GM18499 (cell line): ENCODE results near the gene TRPV3.

ENCODE experiments used
- ATAC-seq: cut with Tn5 transposase; IDR thresholded peaks from one replicate; pipeline ENCODE4 v1.9.1; 2021; ENCODE audit warnings: moderate number of reproducible peaks; ENCODE audit not compliant: insufficient read depth, unreplicated experiment

TRPV3 gene

DNA sequence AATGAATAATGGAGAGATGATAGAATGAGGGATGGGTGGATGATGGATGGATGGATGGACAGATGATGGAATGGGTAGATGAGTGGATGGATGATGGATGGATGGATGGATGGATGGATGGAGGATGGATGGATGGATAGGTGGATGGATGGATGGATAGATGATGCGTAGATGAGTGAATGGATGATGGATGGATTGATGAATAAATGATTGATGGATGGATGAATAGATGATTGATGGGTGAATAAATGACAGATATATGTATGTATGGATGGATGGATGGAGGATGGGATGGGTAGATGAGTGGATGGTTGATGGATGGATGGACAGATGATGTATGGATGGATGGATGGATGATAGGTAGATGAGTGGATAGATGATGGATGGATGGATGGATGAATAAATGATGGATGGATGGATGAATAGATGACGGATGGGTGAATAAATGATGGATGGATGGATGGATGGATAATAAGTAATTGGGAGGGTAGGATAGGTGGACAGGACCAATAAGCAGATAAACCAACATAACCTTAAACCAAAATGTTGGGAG lies 7.9 kb downstream of the TRPV3 start:
- ATAC-seq = no peak

DNA sequence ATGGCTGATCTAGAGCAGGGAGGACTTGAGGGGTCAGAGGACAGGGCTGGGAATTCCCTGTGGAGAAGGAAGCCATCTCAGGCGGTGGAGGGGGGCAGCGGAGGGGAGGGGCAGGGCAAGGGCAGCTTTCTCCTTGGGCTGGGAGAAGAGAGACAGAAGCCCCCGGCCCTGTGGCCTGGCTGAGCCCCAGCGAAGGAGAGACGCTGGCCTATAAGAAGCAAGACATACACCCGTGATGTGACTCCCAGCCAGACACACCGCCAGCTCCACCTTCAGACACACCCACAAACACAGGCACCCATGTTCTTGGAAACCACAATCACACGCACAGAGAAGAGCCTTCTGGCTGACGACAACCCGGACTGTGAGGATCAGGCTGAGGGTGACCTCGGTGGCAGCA lies 10.0 kb downstream of the TRPV3 start:
- ATAC-seq = no peak

DNA sequence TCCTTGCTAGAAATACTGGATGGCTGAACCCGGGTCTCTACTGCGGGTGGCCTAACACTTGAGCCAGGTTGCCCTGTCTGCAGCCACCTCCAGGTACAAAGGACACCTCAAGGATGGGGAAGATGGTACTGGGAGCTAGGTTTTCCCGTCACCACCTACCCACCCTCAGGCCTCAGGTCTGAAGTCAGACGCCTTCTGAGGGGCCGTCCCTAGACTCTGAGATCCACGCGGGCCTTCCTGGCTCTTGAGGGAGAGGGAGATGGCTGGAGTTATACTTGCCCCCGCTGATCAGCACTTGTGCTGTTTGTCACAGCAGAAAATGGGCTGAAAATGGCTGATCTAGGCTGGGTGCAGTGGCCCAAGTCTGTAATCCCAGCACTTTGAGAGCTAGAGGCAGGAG lies 10.6 kb downstream of the TRPV3 start:
- ATAC-seq = no peak

DNA sequence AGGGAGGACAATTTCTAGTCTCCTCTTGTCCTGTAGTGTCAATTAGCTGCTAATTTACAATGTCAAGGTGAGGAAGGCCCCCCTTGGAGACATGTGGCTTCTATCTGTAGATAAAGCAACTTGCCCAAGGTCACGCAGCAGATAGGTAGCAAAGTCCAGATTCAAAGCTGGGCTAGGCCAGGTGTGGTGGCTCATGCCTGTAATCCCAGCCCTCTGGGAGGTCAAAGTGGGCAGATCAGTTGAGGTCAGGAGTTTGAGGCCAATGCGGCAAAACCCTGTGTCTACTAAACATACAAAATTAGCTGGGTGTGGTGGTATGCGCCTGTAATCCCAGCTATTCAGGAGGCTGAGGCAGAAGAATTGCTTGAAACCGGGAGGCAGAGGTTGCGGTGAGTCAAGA lies 11.1 kb downstream of the TRPV3 start:
- ATAC-seq = no peak

DNA sequence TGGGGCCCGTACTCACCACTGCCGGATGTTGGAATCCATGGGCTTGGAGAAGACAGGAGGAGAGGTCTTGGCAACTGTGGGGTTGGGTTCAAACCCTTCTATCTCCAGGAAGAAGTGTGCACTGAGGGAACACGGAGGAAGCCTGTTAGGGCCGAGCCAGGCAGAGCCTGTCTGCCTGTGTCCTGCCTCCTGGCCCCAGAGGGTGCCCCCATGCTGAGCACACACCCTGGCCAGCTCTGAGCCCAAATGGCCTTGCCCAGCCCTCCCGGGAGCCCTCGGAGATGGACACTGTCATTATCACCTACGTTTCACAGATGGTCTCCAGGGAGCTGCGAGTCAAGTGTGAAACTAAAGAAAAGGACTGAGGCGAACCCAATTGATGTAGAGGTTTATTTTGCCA lies 12.5 kb downstream of the TRPV3 start:
- ATAC-seq = no peak

DNA sequence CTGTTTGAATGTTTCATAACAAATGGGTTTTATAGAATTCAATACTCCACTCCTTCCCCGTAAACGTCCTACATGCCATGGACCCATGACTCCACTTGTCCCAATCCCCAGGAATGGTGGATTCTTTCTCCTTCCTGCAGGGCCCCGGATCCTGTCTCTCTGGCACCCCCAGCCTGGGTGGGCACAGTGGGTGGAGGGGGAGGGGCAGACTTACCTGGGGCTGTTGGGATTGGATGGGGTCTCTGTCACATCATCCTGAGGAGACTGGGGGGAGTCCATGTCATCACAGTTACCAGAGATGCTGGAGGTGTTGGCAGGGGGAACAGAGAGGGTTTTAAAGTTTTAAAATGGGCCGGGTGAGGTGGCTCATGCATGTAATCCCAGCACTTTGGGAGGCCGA lies 13.2 kb downstream of the TRPV3 start:
- no peak for ATAC-seq

DNA sequence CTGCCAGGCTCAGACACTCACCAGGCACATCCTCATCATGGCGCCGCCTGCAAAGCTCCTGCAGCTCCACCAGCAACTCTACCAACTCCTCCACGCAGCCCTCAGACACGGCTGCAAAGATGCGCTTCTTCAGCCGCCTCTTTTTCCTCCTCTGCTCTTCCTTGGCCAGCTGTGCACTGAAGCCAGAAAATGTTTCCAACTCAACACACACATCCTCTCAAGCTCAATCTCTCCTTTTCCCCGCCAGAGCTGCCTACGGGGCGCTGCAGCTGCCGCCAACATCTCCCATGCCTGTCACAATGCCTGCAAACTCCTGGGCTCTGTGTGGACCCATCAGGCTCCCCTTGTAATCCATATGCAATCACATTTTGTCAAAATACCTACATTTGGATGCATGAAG lies 14.2 kb downstream of the TRPV3 start:
- no peak for ATAC-seq

DNA sequence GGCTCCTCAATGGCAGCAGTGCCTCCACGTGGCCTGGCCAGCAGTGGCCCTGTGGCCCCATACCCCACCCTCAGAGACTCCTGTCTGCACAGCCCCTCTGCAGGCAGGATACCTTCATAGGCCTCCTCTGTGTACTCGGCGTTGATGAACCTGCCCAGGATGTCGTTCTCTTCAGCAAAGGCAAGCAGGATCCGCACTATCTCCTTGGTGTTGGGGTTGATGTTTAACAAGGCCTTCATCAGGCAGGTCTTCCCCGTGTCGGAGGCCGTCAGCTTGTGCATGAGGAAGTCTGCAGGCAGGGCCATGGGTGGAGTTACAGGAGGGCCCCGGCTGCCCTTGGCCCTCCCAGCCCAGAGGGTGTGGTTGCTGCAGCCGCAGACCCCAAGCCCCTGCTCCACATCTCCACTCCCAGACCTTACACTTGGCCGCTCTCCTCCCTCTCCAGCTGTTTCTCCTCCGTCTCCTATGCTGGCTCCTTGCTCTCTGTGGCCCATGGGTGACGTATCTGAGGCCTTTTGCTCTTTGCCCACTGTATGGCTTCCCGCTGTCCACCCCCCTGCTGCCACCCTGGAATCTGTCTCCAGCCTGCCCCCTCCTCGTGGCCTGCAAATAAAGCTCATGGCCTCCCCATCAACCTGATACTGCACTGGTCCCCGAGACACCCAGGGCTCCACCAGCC lies 15.1 kb downstream of the TRPV3 start:
- no peak for ATAC-seq

DNA sequence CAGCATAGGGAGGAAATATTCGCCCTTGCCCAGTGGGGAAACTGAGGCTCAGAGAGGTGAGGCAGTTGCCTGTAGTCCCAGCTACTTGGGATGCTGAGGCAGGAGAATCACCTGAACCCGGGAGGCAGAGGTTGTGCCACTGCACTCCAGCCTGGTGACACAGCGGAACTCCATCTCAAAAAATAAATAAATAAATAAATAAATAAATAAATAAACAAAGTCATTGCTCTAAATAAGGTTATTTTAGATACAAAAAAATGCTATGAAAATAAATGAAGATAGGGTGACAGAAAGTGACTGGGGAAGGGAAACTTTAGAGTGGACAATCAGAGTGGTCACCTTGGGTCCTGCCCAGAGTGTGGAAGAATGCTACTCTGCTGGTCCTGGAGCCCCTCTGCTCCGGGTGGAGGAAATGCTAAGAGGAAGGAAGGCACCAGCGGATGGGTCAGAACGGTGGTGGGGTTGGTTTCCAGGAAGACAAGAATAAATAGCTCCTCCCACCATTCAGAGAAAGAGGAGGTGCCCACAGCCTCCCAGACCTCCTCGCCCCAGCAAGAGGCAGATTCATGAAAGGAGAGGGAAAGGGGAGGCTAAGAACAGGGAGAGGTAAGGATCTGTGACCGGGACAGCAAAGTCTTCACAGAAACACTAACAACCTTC lies 17.6 kb downstream of the TRPV3 start:
- no peak for ATAC-seq

DNA sequence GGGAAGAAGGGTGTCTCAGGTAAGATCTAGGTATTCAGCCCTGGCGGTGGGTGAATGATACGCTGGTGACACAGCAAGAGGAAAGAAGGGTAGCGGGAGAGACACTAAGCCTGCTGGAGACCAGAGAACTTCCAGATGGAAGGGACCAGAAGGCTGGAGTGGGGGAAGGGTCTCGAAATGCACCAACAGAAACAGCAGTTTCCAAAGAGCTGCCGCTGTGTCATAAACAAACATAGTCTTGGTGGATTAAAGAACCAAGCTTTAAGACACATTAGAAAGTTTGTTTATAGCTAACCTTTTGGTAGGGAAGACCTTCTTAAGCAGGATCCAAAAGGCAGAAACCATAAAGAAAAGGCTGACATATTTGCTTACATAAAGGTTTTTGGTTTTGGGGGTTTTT lies 20.9 kb downstream of the TRPV3 start:
- no peak for ATAC-seq

DNA sequence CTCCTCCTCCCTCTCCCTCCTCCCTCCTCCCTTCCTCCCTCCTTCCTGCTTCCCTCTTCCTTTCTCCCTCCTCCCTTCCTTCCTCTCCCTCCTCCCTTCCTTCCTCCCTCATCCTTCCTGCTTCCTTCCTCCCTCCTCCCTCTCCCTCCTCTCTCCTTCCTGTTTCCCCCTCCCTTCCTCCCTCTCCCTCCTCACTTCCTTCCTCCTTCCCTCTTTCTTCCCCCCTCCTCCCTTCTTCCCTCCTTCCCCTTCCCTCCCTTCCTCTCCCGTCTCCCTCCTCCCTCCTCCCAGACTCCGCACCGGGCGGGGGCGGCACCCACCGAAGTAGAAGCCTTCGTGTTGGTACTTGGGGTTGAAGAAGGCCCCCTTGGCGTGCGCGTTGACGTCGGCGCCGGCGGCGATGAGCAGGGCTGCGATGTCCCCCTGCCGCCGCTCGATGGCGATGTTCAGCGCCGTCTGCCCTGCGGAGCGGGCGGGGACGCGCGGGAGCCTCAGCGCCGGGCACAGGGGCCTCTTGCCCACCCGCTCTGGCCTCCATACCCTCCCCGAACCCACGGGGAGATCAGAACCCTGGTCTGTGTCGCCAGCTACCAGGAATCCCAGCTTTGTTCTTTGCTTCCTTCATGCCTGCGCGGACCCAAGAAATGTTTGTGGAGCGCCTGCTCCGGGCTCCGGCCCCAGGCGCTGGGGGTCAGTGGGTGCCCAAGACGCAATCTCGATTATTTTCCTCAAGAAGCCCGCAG lies 22.2 kb downstream of the TRPV3 start:
- ATAC-seq = no peak

DNA sequence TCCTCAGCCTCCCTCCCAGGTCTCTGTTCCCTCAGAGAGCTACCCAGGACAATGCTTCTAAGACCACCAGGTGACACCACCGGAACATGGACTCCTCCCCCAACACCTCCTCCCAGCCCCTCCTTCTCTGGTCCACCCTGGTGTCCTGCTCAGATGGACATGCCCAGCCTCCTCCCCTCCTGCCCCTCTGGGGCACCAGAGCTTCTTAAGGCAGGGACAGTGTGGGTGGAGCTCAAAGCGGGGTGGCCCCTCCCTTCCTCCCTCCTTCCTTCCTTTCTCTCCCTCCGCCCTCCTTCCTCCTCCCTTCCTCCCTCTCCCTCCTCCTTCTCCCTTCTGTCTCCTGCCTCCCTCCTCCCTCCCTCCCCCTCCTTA lies 22.7 kb downstream of the TRPV3 start:
- ATAC-seq = no peak

DNA sequence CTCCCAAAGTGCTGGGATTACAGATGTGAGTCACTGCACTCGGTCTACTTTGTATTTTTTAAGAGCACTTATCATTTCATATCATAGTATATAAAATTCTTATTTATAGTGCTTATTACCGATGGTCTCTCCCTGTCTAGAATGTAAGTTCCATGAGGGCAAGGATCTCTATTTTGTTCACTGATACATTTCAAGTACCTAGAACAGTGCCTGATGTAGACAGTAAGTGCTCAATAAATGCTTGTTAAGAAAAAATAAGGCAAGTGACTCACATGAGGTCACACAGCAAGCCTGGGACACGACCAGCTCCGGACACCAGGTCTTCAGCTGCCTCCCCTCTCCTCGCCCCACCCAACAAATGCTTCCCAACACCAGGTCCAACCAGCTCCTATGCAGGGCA lies 23.9 kb downstream of the TRPV3 start:
- ATAC-seq = no peak

DNA sequence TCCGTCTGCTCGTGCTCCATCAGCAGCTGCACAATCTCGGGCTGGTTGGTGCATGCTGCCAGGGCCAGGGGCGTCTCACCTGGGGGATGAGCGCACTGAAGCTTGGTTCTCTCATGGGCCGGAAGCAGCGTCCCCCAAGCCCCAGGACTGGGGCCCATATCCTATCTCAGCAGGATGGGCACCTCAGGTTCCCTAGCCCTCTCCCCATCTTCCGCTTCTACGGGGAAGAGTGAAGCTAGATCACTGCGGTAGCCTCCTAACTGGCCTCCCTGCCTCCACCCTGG lies 24.8 kb downstream of the TRPV3 start:
- no peak for ATAC-seq

DNA sequence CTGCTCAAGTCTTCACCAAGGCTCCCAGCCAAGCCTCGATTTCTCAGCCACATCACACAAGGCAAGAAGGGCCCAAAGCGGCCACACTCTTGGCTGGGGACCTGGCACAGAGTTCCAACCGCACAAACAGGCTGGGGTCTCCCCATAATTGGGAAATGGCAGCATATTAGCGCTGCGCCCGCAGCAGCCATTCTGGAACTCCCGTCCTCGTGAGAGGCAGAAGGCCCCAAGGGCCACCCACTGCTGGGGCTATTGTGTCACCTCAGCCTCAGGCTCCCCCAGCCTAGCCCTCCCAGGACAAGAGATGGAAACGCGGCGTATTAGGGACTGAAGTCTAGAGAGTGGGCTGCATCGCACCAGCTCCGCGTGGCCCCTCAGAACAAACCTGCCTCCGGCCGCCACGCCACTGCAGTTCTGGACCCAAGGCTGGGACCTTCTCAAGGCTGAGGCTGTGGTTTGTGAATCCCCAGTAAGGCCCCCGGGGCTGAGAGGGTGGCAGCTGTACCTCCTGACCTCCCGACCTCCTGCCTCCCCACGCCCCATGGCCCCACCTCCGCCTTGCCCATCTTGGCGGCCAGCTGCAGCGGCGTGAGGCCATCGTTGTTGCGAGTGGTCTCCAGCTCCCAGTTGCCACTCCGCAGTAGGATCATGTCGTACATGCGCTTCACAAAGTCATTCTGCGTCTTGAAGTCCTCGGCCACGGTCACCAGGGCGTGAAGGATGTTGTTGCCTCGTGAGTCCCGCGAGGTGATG lies 25.3 kb downstream of the TRPV3 start:
- no peak for ATAC-seq

DNA sequence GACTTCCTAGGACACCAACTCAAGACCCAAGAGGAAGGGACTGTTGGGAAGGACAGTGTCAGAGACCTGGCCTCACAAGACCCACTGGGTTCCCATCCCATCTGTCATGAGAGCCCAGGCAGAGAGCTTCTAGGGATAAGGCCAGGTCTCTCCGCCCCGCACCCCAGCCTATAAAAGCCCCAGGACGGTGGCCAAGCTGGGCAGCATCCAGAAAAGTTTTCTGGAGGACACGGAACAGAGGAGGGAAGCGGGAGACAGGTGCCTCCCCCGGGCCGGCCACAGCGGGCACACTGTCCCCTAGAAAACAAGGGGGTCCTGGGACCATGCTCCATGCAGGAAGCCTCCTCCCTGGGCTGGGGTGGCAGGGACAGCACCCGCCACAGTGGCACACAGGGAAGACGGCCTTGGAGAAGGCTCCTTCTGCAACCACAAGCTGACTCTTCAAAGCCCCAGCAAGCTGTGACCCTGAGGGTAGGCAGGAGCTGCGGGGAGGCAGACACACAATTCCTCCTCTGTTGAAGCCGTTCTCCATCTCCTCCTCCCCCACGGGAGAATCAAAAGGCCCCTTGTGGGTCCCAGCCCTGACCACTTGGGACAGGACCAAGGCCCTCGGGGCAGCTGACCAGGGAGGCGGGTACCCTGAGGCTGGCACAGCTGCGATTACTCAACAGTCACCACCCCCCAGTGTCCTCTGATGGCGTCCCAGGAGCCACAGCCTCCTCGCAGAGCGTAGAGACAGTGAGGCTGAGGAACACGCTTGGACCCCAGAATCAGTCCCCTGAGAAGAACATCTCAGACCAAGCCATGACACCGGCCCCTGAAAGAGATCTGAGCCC lies 26.1 kb downstream of the TRPV3 start:
- no peak for ATAC-seq

DNA sequence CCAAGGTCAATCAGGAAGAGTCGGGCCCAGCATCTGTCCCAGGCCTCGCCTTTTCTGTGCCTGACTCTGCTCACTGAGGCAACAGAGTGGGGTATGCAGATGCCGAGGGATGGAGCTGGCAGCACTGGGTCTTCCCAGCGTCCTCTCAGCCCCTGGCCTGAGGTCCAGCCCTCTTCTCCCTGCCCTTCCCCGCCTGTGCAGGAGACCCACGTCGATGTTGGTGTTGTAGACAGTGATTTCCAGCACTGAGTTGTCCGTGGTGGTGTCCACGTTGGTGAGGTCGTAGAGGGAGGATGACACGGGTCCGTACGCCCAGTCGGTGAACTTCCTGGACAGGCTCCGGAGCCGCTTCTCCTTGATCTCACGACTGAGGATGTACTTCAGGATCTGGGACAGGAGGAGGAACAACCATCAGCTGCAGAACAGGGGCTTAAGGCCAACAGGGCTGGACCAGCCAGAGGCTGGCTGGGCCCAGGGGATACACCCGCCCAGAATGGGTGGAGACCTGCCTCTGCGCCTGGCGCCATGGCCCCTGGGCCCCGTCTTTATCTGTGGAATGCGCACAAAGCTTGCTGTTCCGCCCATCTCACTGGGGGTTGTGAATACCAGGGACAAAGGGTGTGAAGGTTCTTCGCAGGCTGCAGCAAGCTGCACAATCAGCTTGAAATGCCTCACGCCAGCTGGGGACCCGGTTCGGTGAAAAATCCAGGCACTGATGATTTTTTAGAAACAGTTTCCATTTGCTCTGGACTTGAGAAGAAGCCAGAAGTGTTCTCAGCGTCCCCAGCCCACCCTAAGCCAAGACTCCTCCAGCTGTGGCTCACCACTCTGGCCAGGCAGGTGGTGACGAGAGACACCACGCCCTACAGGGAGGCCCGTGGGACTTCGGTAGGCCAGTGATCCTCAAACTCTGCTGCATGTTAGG lies 27.5 kb downstream of the TRPV3 start:
- no peak for ATAC-seq

DNA sequence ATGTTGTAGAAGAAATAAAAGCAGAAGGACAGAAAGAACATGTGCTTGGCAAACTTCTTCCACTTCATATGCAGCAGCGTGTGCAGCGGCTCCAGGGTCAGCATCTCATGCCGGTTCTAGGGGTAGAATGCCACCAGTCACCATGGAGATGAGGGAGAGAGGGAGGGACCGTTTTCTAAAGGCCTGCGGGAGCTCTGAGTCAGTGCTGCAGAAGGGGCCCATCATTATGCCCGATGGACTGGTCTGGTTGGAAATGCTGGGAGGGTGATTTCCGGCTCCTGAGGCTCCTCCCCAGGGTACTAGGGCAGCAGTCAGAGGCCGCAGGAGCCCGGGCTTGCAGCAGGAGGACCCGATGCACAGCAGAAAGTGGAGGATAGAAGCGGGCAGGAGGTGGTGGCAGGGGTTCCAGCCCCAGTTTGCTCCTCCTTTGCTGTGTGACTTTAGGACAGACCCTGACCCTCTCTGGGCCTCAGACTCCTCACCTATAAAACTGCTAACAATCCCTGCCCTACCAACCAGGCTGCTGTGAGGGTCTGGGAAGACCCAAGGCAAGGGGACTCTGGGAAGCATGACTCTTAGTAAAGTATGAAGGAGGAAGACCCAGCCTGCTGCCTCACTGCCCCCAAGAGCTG lies 28.6 kb downstream of the TRPV3 start:
- ATAC-seq = no peak

DNA sequence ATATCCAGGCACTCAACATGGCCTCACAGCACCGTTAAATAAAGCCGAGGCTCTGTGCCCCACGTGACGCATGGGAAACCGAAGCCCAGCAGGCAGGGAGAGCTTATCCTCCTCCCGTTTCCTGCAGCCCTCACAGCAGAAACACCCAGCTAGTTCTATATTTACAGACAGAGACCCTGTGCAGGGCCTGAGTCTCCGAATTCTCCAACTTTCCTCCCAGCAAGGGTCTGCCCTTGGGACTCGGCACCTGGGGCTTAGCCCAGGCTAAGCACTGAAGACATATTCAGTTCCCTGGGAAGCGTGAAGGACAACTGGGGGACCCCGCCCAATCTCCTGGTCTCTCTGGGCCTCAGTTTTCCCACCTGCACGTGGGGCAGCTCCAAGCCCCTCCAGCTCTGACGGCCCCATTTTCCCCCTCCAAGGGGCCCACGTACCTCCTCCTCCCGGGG lies 29.2 kb downstream of the TRPV3 start:
- ATAC-seq = no peak
